ENCODE measurements around the gene ACMSD. TPM values are rescaled to one million over a fixed set of nuclear protein-coding genes. Genes with fewer than 3 reads are reported as not detected.
"Not testable (repeated sequence)": the region's sequence is repeated elsewhere in the genome, so short reads cannot be mapped to it uniquely, and the experiment has no call there.

ACMSD gene
- total RNA-seq, 1 donor from 2014 or later: not detected

GRCh38 chr2:134818321-134818720 is 20.1 kb upstream of the ACMSD start:
- no peak overlapping the region for H3K27ac Mint-ChIP-seq (ENCODE audit: unreplicated experiment)
- no peaks in the 10 kb centered on the region for H3K4me1 Mint-ChIP-seq (ENCODE audit: low read depth, unreplicated experiment)
- no peak for DNase-seq
- no peak for TF ChIP-seq CTCF (IDR thresholded peaks at IDR 0.05; ENCODE audit: partially characterized antibody, unreplicated experiment)
- H3K9me3 Mint-ChIP-seq (ENCODE audit: unreplicated experiment): no peaks in the 10 kb centered on the region
- no peaks in the 10 kb centered on the region for H3K36me3 Mint-ChIP-seq (ENCODE audit: unreplicated experiment)
- H3K4me3 Mint-ChIP-seq (ENCODE audit: unreplicated experiment): no peak overlapping the region
- H3K27me3 Mint-ChIP-seq (ENCODE audit: unreplicated experiment): no peaks in the 10 kb centered on the region

- Mint-ChIP-seq H3K9me3 (ENCODE audit: unreplicated experiment) (no peaks in the 10 kb centered on the region), H3K36me3 (ENCODE audit: unreplicated experiment) (peaks cover 4% of the 10 kb centered on the region), H3K4me3 (ENCODE audit: unreplicated experiment) (no peak overlapping the region), H3K4me1 (ENCODE audit: low read depth, unreplicated experiment) (no peaks in the 10 kb centered on the region), H3K27ac (ENCODE audit: unreplicated experiment) (no peak overlapping the region), H3K27me3 (ENCODE audit: unreplicated experiment) (no peaks in the 10 kb centered on the region)
- TF ChIP-seq CTCF (IDR thresholded peaks at IDR 0.05; ENCODE audit: partially characterized antibody, unreplicated experiment): no peak
- DNase-seq: no peak
Observed at GRCh38 chr2:134819334-134819733, 19.1 kb upstream of the ACMSD start.

- Mint-ChIP-seq H3K9me3 (ENCODE audit: unreplicated experiment) (peaks cover 2% of the 10 kb centered on the region), H3K36me3 (ENCODE audit: unreplicated experiment) (peaks cover 6% of the 10 kb centered on the region), H3K4me3 (ENCODE audit: unreplicated experiment) (no peak overlapping the region), H3K4me1 (ENCODE audit: low read depth, unreplicated experiment) (no peaks in the 10 kb centered on the region), H3K27ac (ENCODE audit: unreplicated experiment) (no peak overlapping the region), H3K27me3 (ENCODE audit: unreplicated experiment) (no peaks in the 10 kb centered on the region)
- no peak for TF ChIP-seq CTCF (IDR thresholded peaks at IDR 0.05; ENCODE audit: partially characterized antibody, unreplicated experiment)
- DNase-seq: no peak
Observed at GRCh38 chr2:134823431-134823830, 15.0 kb upstream of the ACMSD start.

- H3K27ac Mint-ChIP-seq (ENCODE audit: unreplicated experiment): no peak overlapping the region
- no peaks in the 10 kb centered on the region for H3K4me1 Mint-ChIP-seq (ENCODE audit: low read depth, unreplicated experiment)
- TF ChIP-seq CTCF (IDR thresholded peaks at IDR 0.05; ENCODE audit: partially characterized antibody, unreplicated experiment): no peak
- H3K4me3 Mint-ChIP-seq (ENCODE audit: unreplicated experiment): no peak overlapping the region
- H3K27me3 Mint-ChIP-seq (ENCODE audit: unreplicated experiment): no peaks in the 10 kb centered on the region
- no peak for DNase-seq
- H3K9me3 Mint-ChIP-seq (ENCODE audit: unreplicated experiment): peaks cover 2% of the 10 kb centered on the region
- peaks cover 6% of the 10 kb centered on the region for H3K36me3 Mint-ChIP-seq (ENCODE audit: unreplicated experiment)
Observed at GRCh38 chr2:134823832-134824231, 14.6 kb upstream of the ACMSD start.

GRCh38 chr2:134825716-134826115 is 12.7 kb upstream of the ACMSD start:
- not testable (repeated sequence) for H3K36me3 Mint-ChIP-seq (ENCODE audit: unreplicated experiment); H3K4me1 Mint-ChIP-seq (ENCODE audit: low read depth, unreplicated experiment); H3K9me3 Mint-ChIP-seq (ENCODE audit: unreplicated experiment); H3K27me3 Mint-ChIP-seq (ENCODE audit: unreplicated experiment); H3K4me3 Mint-ChIP-seq (ENCODE audit: unreplicated experiment); DNase-seq; H3K27ac Mint-ChIP-seq (ENCODE audit: unreplicated experiment)

- no peak for DNase-seq
- Mint-ChIP-seq H3K4me3 (ENCODE audit: unreplicated experiment) (no peak overlapping the region), H3K27ac (ENCODE audit: unreplicated experiment) (no peak overlapping the region), H3K27me3 (ENCODE audit: unreplicated experiment) (no peaks in the 10 kb centered on the region), H3K36me3 (ENCODE audit: unreplicated experiment) (peaks cover 18% of the 10 kb centered on the region), H3K4me1 (ENCODE audit: low read depth, unreplicated experiment) (no peaks in the 10 kb centered on the region), H3K9me3 (ENCODE audit: unreplicated experiment) (no peaks in the 10 kb centered on the region)
- no peak for TF ChIP-seq CTCF (IDR thresholded peaks at IDR 0.05; ENCODE audit: partially characterized antibody, unreplicated experiment)
Observed at GRCh38 chr2:134835471-134835870, 2.9 kb upstream of the ACMSD start.

Measured in glutamatergic neuron (in vitro differentiated cells).